Stimulated activated CD8-positive, alpha-beta memory T cell treated with anti-CD3 and anti-CD28 coated beads, Interleukin-4, amount 100 ng/mL, for 48 hours (primary cell): ENCODE results near the gene ABCA4.
"Not testable (repeated sequence)": the region's sequence is repeated elsewhere in the genome, so short reads cannot be mapped to it uniquely, and the experiment has no call there.

Experiments used
- DNase-seq: peaks from one replicate; pipeline ENCODE4 v3.0.0-alpha.2; 2020

ABCA4 gene

DNA sequence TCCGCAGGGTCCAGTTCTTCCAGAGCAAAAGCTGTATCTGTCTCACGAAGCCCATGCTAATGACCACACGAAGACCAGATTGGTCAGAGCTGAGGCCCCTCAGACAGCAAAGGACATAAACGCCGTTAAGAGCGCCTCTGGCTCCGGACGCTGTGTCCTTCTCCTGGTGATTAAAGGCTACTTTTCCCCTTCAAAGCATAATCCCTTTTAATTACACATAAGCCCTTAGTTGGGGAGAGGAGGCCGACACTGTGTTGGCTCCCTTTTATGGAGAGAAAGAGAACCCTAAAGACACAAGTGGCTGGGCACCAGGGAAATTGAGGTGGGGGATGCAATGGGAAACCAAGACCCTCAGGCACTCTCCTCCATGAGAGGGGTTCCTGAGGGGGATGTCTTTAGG is at the start of gene ABCA4:
ABCA4 (minus strand) TSS at position 158 of the 400 bp plus-strand sequence; CDS start at position 55, 103 bp downstream.
- DNase-seq: no peak

DNA sequence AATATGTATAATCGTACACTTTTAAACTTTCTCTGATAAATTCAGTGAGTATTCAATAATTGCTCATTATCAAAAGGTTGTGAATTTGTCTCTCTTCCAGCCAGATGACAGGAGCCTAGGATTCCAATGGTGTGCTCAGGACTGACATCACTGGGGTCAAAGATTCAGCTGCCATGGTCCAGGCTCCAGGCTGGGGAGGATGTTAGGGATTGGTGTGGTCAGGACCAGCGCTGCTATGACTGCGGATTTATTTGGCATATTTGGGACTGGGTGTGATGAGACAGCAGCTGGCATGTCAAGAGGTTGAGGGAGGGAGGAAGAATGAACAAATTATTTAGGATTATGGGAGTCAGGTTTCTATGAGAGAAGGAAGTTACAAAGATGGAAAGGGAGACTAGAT is 48.2 kb upstream of the ABCA4 start:
- DNase-seq: no peak

DNA sequence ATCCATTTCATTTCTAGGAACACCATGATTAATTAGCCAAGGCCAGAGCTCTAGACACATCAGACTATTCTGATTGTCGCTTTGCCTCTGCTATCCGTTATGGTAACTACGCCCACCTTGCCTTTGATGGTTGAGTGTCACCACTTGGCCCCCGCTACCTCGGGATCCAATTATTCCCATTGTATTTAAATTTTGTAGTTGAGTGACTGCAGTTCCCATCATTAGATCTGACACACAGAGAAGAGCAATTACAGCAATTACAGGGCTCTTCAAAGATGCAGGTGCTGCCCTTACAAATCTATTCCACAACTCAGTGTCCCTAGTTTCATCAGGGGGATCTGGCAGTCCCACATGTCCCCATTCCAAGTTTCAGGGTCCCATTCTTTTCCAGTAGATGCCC is 44.9 kb upstream of the ABCA4 start:
- DNase-seq: no peak

DNA sequence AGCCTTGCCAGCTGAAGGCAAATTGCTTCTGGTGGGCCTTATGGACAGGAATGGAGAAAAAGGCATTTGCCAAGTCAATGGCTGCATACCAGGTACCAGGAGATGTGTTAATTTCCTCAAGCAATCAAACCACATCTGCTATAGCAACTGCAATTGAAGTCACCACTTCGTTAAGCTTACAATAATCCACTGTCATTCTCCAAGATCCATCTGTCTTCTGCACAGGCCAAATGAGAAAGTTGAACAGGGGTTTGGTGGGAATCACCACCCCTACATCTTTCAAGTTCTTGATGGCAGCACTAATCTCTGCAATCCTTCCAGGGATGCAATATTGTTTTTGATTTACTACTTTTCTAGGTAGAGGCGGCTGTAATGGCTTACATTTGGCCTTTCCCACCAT is 43.9 kb upstream of the ABCA4 start:
- DNase-seq: not testable (repeated sequence)

DNA sequence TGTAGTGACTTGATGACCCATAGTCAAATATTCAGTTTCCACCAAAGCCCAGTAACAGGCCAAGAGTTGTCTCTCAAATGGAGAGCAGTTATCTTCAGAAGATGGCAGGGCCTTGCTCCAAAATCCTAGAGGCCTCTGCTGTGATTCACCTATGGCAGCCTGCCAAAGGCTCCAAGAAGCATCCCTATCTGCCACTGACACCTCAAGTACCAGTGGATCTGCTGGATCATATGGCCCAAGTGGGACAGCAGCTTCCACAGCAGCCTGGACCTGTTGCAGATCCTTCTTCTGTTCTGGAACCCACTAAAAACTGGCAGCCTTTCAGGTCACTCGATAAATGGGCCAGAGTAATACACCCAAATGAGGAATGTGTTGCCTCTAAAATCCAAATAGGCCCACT is 43.2 kb upstream of the ABCA4 start:
- DNase-seq: not testable (repeated sequence)

DNA sequence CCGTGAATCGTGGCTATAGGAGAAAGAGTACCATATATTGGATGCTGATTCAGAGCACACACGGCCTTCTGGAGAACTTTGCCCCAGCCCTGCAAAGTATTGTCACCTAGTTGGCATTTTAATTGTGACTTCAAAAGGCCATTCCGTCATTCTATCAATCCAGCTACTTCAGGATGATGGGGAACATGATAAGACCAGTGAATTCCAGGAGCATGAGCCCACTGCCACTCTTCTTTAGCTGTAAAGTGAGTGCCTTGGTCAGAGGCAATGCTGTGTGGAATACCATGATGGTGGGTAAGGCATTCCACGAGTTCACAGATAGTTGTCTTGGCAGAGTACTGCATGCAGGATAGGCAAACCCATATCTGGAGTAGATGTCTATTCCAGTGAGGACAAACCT is 42.3 kb upstream of the ABCA4 start:
- DNase-seq: not testable (repeated sequence)

DNA sequence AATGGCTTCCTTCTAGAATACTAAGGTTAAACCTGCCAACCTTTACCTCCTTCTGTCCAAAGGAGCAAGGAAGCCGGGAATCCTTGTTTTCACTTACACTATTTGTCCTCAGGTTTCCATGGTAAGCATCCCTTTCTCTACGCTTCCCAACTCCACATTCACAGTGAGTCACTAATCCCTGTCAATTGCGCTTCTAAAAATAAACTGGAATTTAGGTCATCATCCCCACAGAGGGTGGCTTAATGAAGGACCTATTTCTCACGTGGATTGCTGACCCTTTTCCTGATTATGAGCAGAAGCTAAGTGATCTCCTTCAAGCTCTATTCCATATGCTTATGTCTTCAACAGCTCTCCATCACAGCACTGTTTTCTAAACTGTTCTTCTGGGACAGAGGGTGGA is 39.9 kb upstream of the ABCA4 start:
- no peak for DNase-seq

DNA sequence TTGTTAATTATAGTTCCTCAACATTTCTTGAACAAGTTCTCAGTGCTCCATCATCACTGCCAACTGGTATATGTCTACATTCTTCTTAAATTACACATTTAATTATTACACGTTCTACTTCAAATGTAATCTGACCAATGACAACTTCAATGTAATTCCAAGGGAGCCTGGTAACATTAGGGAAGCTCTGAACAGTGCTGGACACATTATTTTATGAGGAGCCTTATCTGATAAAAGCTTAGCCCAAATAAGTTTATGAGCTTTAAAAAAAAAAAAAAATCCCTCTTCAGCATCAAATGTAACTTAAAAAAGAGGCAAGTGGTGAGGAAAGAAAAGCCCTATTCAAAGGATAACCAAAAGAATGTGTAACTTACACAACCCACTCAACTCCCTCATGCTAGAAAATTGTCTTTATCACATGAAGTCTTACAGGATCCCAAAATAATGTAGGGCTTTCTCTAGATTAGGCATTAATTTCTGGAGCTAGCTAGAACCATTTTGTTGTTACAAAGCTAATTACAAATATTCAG is 35.2 kb upstream of the ABCA4 start:
- no peak for DNase-seq

DNA sequence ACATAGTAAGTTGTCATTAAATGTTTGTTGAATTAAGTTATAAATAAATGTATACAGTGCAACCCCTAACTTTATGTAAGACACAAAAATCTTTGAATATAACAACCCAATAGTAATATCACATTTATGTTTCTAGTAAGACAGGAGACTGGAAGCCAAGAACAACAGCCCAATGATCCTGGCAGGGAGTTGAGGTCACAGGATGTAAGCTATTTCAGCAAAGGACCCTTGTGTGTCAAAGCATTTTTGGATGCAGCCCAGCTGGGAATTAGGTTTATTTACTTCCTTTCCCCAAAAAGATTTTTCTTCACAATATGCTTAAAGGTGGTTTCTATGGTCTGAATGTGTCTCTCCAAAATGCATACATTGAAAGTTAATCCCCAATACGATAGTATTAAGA is 34.0 kb upstream of the ABCA4 start:
- DNase-seq: no peak

DNA sequence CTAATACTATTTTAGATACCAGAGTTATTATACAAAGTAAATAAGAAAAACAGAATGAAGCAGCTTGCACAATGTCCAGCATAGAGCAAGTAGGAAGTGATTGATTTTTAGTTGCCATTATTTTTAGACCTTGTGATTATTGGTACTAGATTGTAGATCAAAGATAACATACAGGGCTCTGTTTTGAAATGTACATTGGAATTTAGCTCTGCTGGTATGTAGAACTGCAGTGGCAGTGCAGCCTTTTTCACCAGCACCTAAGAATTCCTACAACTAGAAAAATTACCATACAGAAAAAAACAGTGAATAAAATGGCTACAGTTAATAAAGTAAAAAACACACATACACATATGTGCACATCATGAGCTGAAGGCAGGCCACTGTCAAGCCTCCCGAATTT is 32.2 kb upstream of the ABCA4 start:
- no peak for DNase-seq

DNA sequence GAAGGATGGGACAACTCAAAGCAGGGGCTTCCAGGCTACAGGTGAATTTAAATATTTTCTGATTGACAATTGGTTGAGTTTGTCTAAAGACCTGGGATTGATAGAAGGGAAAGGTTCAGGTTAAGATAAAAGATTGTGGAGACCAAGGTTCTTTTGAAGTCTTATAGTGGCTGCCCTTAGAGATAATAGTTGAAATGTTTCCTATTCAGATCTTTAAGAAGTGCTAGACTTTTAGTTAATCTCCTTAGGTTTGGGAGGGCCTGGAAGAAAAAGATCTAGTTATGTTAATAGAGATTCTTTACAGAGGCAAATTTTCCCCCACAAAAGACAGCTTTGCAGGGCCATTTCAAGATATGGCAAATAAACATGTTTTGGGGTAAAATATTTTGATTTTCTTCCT is 28.2 kb upstream of the ABCA4 start:
- not testable (repeated sequence) for DNase-seq

DNA sequence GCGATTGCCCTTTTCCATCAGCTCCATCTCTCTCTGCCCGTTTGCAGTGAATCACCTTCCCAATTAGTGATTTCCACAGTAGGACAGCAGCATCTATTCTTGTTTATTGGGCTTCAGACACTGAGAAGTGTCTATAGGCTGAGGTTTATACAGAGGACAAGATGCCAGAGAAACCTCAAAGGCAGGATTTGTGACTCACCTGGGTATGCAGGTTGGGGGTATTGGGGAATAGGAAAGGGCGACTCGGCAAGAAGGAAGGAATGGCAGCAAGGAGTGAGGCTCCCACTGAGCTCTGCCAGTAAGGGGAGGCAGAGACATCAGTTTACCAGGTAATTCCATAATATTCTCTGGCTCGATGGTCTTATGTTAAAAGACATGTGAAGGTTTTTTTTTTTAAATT is 25.3 kb upstream of the ABCA4 start:
- DNase-seq: no peak

DNA sequence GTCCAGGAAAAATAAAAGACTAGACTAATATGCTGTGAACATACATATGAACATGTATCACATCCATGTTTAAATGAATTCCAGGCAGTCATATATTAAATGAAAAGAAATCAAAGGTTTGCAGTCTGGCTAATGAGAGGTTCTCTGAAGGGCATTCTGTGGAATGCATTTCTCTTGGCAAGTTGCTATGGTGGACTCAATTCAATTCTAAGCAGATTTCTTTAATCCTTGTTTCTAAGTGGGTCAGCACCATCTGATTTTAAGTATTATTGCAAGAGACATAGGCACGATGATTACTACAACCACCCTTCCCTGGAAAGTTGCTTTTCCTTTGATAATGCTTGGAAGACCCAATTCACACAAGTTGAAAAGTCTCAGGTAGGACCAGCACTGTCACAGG is 23.9 kb upstream of the ABCA4 start:
- DNase-seq: no peak

DNA sequence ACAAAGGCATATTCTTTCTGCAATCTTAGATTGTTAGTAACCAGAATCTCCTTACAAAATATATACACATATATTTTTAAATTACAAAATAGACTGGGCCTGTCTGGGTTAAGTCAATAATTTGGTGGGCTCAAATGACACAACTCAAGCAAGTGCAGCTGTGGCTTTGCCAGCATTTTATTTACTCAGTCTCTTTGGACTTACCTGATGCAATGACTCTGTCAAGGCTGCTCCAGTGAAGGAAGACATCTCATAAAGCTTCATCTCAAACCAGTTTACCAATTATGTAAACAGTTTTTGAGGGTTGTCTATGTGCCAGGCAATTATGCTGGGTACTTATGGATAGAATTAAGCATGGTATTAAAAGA is 22.8 kb upstream of the ABCA4 start:
- no peak for DNase-seq

DNA sequence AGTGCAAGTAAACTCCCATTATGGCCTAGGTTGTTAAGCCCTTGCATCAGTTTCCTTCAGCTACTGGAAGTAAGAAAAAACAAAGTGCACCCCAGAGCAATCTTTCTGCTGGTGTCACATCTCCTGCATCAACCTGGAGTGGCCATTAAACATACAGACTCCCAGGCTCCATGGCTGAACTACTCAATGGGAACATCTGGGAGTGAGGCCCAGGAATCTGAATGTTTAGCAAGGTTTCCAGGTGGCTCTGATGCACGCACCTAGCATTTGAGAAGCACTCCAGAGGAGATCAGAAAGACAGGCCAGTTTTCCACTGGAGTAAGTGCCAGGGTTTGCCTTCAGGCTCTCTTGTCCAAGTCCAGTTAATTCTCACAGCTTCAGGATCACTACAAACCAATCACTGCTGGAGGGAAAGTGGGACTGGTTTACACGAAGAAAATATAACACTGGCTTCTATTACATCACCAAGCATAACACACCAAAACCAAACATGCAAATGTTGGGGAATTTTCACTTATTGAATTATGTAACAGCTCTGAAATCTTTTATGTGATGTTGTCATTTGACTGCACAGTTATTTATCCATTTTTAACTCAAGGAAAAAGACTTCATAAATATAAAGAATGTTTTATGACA is 22.3 kb upstream of the ABCA4 start:
- no peak for DNase-seq

DNA sequence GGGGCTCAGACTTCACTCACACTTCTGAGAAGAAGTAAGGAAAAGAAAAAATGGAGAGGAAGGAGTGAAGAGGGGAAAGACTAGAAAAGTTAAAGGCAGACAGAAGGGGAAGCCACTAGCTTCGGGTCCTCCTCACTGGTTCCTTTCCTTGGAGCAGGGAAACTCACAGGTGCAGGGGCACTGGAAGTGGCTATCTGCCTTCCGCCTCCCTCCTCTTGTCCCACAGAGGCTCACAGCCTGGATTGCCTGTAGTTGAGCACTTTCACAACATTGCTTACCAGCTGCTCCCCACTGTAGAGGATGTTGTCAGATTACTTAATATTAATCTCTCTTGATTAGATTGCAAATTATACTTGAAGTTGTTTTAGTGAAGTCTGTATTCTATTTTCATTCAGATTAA is 21.6 kb upstream of the ABCA4 start:
- DNase-seq: no peak

DNA sequence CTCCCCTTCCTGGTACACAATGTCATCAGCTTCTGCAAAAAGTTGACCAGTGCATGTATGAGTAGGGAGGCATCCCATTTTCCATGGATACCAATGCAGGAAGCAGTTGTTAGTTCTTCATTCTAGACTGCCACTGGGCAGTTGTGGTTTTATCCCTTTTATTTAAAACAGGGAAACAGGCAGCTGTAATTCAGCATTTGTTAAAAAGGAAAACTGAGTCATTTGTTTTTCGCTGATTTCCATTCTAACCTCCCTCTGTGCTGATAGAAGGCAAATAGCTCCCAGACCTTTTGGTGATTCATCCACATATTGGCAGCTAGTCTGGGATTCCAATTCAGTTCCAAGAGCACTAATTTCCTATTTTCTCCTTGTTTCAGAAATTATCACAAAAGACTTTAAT is 21.1 kb upstream of the ABCA4 start:
- no peak for DNase-seq

DNA sequence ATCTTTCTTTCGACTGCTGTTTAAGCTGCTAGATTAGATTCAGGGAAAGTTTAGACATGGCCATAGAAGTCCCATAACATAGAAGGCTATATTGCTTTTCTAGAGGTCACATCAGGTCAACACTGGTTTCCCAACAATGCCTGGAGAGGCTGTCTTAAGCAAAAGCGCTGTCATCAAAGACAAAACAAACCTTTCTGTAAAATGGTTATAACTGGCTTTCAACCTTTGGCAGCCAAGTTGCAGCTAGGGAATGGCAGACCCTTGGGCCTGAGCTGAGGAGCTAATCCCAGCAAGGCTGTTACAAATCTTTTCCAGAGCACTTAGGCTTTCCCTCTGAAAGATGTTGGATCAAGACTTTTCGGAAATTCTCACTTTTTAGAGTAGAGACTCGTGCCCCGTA is 11.2 kb upstream of the ABCA4 start:
- DNase-seq: no peak

DNA sequence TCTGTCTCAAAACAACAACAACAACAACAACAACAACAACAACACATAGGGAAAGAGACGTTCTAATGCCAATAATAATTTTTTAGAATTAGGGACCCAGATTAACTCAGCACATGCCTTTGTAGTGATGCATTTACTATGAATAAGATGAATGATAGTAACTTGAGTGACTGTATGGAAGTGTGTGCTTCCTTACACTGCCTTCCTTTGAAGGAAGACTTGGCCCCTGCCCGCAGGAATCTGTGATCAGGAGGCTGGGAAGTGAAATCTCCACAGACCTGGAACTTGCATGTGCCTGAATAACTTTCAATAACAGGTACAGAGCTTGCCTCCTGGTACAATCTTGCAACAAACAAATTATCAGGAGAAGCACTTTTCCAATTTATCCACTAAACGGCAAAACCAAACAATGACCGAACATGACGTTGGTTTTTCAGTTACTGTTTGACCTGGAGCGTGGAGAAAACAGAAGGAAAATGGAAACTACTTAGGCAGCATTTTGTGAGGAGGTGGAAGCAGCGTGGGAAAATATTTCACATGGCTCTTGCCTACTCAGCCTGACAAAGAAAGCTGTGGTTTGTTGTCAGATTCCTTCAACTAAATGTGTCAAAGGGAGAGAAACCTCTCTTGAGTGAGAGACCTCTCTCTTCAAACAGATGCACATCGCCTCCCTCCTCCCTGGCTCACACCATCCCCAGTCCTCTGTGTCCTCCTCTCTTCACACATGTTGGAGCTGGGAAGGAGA is 10.1 kb upstream of the ABCA4 start:
- DNase-seq: no peak

DNA sequence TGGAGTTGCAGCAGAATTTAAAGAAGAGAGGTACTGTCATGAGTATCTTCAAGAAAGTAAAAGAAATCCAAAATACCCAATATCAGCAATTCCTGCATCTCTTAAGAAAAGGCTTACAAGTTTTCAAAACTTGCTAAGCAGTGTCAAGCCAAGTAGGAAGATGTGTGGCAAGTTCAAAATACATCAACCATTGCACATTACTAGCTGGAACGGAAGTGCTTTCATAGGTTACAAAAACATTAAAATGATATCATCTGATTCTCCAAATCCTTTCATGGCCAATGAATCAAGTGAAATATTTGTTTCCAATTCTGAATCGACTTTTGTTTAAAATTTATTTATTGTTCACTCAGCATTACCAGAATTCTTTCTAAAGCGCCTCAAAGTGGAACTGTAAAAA is 5.7 kb upstream of the ABCA4 start:
- DNase-seq: no peak

DNA sequence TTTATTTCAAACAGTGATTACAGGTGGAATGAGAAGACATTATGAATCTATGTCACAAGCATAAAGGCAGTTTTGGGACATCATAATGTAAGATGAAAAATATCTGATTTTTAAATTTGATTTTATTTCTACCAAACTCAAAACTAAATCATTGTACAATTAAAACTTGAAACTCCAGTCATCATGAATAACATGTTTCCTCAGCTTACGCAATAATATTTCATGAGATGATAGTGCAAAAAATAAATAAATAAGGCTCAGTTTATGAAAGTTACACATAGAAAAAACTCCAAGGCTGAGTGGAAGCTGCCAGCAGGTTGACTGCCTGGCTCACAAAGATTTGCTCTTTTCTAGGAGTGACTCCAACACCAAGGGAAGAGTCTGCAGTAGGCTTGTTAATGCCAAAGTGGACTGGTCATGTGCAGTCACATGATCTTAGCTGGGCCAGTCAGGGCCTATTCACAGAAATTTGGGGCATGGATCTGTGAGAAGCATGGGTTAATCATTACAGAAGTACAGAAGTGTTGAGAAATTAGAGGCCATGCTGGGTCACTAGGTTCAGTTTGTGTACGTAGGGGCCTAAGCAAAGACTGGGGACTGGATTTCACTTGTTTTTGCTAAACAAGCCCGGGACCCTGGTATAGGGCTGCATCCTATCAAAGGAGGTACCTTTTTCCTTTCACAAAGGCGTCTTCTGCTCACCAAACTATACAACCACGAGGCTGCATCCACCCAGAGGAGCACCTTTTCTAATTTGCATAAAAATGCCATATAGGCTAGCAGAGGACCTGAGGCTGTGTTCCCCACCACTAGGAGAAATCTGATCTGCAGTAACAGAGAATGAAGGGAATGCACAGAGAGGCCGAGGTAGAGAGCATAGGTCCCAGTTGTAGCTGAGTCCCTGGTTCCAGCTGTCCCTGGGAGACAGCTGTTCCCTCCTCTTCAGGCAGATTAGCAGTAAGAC is 4.9 kb upstream of the ABCA4 start:
- no peak for DNase-seq

DNA sequence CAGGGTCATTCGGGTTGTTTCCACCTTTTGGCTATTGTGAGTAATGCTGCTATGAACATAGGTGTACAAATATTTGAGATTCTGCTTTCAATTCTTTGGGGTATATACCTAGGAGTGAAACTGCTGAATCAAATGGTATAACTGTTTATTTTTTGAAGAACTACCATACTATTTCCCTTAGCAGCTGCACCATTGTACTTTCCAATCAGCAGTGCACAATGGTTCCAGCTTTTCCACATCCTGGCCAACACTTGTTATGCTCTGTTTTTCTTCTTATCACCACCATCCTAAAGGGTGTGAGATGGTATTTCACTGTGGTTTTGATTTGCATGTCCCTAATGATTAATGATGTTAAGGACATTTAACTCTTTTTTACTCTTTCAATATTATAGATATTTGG is 3.6 kb upstream of the ABCA4 start:
- no peak for DNase-seq

DNA sequence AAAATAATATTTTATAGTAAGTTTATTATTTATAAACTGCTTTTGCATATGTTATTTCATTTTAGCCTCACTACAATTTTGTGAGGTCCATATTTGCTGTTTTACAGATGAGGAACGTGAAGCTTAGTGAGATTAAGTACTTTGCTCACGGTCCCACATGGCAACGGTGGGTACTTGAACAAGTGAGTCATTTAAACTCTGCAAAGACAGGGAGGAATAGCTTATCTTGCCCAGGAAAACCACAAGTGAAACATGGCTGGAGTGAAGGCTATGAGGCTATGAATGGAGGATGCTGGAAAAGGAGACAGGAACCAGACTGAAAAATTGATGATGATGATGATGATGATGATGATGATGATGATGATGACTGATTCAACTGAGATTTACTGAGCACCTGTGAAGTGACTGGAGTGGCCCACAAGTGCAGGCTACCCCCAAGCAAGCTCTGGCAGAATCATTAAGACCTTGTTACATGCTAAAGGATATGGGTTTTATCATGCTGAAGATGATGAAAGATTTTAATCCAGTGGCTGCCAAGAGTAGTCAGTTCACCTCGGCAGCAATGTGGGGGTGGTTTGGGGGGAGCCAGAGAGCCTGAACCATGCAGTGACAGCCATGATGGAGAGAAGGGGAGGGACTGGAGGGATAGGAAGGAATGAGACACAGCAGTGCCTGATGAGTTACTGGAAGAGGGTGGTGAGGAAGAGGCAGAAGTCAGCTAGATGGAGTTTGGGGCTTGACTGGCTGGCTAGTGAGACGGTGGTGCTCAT is 1.4 kb upstream of the ABCA4 start:
- no peak for DNase-seq
